Measurements from ENCODE around the gene HEATR3.
"Not testable (repeated sequence)": the region's sequence is repeated elsewhere in the genome, so short reads cannot be mapped to it uniquely, and the experiment has no call there.

The HEATR3 gene

DNA sequence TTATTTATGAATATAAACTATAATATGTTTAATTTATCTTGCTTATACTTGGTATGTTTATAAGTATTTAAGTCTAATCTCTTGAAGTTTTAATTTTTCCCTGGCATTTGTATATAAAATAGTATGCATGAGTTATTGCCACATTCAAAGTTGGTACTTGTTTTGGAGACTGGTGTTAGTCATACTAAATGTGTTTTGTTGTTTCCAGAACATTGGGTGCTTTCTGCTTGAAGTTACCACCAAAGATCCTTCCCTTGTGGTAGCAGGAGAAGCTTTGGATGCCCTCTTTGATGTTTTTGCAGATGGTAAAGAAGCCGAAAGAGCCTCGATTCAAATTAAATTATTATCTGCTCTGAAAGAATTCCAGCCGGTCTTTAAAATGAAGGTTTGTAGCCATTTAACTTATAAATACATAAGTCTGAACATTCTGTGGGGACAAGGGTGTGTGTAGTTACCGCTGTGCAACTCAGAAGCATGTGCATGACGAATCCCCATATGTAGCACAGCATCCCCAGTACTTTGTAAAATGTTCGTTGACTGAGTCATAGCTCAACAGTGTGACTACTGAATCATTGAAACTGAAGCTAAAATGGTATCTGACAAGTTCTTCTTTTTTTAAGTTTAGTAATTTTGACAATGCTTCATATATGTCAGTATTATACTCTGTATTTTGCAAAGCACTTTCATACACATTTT, 36.4 kb downstream of the HEATR3 start:
- DNase-seq, result no peak

GRCh38 chr16:50103764-50104163, 38.0 kb downstream of the HEATR3 start:
- DNase-seq, result no peak

DNA sequence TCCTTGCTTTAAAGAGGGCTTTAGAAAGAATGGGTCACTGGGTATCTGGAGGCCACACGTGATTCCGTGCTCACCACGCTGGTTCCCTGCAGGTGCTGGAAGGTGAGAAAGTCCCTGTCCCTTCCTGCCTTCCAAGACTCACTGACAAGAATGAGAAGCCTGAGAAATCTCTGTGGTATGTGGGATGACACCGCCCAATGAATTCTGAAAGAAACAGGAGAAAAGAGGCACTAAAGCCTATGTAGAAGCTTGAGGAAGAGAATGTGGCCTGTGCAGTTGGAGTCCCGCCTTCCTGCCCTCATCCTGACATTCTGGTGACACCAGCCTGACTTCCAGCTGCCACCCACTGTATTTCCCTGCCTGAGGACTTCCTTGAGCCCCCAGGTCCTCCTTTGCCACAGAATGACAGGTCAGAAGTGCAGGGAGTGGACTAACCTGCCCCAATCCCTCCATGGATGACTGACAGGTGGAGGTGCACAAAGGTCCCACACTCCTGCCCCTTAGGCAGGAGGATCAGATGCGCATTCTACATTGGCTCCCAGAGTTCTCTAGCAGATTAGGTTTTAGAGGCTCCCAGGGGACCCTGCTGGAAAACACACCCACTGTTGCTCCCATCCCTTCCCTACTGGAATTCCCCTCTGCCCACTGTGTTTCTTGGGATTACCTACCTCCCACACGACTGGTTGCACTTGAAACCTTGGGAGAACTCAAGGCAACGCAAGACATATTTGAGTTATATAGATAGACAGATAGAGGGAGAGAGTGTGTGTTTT, 48.8 kb downstream of the HEATR3 start:
- no peak for DNase-seq

GRCh38 chr16:50120711-50121110, 54.9 kb downstream of the HEATR3 start:
- no peak for DNase-seq

GRCh38 chr16:50121278-50121677, 55.5 kb downstream of the HEATR3 start:
- DNase-seq, result no peak

DNA sequence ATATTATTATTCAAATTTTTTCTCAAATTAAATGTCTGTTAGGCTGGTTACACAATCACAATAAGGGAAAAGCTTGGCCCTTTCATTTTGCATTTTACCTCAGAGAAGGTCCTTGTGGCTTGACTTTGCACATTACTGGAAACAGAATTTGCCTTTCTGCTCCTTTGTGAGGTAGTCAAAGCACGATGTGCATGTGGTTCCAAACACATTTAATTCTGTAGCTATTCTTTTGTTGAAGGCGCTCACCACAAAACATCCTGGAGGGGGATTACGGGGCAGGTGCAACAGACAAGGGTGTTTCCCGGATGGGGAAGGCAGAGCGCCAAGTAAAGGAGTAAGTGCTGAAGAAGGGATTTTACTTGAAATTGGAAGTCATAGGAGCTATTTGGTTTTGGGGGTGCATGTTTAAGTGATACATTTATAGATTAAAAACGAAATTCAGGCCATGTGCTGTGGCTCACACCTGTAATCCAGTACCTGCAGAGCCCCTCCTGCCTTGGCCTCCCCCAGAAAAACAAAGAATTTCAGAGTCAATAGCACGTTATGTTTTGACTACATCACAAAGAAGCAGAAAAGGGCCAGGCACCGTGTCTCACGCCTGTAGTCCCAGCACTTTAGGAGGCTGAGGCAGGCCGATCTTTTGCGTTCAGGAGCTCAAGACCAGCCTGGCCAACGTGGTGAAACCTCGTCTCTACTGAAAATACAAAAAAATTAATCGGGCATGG, 56.1 kb downstream of the HEATR3 start:
- no peak for DNase-seq

DNA sequence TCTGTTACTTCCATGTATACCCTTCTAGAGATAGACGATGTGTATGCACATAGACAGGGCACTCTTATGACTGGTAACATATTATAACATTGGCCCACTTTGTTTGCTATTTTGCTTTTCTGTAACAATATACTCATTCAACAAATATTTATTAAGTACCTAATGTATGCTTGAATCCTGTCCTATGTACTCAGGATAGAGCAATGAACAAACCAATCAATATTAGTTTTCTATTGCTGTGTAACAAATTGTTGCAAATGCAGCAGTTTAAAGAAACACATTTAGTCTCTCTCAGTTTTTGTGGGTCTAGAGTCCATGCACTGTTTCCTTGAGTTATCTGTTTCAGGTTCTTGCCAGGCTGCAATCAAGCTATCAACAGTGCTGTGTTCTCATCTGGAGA, 57.6 kb downstream of the HEATR3 start:
- no peak for DNase-seq

DNA sequence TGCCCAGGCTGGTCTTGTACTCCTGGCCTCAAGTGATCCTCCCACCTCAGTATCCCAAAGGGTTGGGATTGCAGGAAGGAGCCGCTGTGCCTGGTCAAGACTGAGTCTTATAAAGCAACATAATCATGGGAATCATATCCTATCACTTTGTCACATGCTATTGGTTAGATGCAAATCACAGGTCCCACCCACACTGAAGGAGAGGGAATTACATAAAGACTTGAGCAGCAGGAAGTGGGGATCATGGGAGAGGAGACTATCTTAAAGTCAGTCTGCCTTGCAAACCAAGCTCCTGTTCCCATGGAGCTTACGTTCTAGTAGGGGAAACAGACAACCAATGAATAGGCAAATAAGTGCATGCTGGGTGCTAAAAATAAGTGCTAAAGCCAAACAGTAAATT, 59.0 kb downstream of the HEATR3 start:
- no peak for DNase-seq

- DNase-seq, result no peak
Measured at GRCh38 chr16:50126183-50126582, 60.4 kb downstream of the HEATR3 start.

GRCh38 chr16:50132571-50132970, 66.8 kb downstream of the HEATR3 start:
- not testable (repeated sequence) for DNase-seq

DNA sequence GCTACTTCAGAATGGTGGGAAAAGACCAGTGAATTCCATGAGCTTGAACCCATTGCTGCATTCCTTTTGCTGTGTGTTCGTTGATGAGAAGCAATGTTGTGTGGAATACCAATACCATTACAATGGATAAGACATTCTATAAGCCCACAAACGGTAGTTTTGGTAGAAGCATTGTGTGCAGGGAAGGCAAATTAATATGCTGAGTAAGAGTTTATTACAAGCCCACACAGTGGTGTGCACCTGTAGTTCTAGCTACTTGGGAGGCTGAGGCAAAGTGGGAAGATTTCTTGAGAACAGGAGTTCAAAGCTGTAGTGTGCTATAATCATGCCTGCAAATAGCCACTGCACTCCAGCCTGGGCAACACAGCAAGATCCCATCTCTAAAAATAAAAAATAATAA, 67.4 kb downstream of the HEATR3 start:
- no peak for DNase-seq

DNA sequence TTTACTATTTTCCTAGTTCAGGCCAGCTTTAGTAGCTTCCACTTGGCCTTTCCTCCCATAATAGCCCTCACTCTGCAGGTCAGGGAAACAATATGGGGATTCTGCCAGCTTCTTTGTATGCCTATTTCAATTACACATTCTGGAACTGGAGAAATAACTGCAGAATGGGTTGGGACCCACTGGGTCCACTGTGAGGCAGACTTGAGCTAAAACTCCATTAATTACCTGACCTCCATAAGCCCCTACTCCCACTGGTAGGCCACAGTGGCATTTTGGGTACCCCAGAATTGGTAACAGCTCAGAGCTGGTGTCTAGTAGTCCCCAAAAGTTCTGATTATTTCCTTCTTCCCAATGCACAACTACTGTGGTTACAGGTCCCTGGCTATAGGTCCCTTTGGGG, 70.6 kb downstream of the HEATR3 start:
- no peak for DNase-seq

- no peak for DNase-seq
Measured at GRCh38 chr16:50137268-50137667, 71.5 kb downstream of the HEATR3 start.

DNA sequence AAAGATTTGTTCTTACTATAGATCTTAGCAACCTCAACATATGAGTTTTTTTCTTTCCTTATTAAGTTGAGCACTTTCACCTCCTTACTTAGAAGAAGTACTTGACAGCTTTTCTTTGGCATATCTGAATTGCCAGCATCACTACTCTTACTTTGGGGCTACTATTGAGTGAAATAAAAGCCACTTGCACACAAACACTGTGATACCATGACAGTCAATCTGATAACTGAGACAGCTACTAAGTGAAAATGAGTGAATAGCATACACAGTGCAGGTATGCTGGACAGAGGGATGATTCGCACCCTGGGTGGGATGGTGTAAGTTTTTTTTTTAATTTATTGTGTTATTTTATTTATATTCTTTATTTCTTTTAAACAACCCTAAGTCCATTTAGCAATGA, 73.8 kb downstream of the HEATR3 start:
- no peak for DNase-seq

- no peak for DNase-seq
Measured at GRCh38 chr16:50144211-50144610, 78.4 kb downstream of the HEATR3 start.

- DNase-seq, result no peak
Measured at GRCh38 chr16:50146479-50147435, 81.0 kb downstream of the HEATR3 start.

DNA sequence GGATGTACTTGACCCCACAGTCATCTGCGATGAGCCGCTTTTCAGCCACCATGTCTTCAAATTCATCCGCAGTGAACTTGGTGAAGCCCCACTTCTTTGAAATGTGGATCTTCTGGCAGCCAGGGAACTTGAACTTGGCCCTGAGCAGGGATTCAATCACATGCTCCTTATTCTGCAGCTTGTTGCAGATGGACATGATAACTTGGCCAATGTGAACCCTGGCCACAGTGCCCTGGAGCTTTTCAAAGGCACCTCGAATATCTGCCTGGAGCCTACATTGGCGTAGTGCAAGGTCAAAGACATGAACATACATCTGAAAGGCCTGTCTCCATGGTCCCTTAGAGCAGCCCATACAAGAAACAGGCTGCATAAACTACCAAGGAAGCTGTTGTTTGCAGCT, 85.6 kb downstream of the HEATR3 start:
- no peak for DNase-seq

DNA sequence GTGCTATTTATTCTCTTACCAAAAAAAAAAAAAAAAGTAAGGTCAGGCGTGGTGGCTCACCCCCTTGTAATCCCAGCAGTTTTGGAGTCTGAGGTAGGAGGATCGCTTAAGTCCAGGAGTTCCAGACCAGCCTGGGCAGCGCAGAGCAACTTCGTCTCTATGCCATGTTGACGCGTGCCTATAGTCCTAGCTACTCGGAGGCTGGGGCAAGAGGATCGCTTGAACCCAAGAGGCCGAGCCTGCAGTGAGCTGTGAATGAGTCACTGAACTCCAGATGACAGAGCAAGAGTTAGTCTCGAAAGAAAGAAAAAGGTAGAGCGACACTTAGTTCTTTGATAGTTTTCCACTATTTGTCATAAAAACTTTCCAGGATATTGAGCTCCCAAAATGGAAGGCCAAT, 86.0 kb downstream of the HEATR3 start:
- DNase-seq, result no peak

DNA sequence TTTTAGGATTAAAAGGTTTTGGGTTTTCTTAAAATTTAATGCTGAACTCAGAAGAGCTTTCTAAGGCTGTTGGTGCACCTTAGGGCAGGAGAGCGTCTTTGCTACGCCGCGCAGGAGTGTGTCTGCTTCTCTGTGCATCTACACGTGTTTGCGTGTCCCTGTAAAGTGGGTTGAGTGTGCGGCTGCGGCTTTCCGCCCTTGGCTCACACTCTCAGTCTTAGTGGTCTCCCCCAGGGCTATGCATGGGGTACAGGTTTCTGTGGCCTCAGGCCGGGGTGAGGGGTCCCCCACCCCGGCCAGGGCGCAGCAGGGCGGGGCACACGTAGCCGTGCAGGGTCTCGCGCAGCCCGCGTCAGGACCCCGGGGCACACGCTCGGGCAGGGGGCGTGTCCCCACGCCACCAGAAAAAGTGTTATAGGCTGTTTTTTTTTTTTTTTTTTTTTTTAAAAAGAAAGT, 86.6 kb downstream of the HEATR3 start:
- DNase-seq, result no peak

- no peak for DNase-seq
Measured at GRCh38 chr16:50152807-50153595, 87.2 kb downstream of the HEATR3 start, which contains the start of gene TENT4B. Gene TENT4B, plus strand, starts transcription at chr16:50153306. Its CDS starts 316 bp downstream, at chr16:50153622.

- no peak for DNase-seq
Measured at GRCh38 chr16:50153596-50154419, 88.0 kb downstream of the HEATR3 start.

Measured in DMS 273 treated with DMSO at 0.1 percent for 48 hours (cell line).